Globus pallidus (tissue), 1 donor: ENCODE results near the gene VPS16.
A peak's percentile ranks its signal among the peaks of the same experiment; 100 is the strongest.

ENCODE experiments used
- DNase-seq: peaks from one replicate; pipeline ENCODE4 v3.0.0-alpha.2; 2015; ENCODE audit warnings: low spot score

The VPS16 gene

DNA sequence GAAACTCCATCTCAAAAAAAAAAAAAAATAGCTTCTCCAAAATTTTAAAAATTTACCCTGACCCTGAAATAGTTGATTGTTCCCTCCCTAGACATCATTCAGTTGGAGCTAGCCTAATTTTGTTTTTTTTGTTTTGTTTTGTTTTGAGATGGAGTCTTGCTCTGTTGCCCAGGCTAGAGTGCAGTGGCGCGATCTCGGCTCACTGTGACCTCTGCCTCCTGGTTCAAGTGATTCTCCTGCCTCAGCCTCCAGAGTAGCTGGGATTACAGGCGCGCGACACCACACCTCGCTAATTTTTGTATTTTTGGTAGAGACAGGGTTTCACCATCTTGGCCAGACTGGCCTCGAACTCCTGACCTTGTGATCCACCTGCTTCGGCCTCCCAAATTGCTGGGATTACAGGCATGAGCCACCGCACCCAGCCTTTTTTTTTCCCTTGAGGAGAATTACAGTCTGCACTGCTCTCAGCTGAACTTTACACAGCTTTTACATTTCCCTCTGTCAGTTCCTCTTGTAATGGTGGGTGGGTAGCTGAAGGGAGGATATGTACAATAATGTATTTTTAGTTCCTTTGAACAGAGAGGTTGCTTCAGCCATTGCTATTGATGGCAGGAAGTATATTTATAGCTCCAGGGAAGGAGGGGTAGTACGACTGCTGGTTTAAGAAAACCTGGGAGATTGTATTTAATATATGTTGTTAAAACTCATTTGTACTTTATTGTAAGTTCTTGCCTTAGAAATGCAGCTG, 60.5 kb downstream of the VPS16 start:
- no peak for DNase-seq

DNA sequence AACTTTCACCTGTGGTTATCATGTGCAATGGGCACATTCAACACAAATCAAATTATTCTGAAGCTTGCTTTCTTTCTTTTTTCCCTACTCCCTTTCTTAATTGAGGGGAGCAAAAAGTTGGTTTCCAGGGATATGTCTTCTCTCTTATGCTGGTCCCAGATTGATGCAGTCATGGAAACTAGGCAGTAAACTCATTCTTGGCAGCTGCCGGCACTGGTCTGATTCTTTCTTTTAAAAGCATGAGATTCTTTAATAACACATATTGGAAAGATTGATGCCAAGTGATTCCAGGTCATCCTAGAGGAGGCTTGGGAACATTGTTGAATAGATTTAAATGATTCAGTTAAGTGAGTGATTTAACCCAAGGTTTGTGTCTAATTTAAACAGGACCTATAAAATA, 61.7 kb downstream of the VPS16 start:
- peak; percentile 23 for DNase-seq

DNA sequence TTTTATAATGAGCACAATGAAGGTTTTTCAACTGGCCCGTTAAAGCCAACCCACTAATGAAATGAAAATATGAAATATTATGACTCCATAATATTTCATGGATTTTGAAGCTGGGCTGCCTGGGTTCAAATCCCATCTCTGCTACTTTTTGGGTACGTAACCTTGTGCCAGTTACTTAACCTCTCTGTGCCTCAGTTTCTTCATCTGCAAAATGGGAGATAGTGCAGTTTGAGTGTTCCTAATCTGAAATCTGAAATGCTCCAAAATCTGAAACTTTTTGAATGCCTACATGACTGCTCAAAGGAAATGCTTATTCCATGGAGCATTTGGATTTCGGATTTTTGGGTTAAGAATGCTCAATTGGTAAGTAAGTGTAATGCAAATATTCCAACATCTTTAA, 62.3 kb downstream of the VPS16 start:
- no peak for DNase-seq

DNA sequence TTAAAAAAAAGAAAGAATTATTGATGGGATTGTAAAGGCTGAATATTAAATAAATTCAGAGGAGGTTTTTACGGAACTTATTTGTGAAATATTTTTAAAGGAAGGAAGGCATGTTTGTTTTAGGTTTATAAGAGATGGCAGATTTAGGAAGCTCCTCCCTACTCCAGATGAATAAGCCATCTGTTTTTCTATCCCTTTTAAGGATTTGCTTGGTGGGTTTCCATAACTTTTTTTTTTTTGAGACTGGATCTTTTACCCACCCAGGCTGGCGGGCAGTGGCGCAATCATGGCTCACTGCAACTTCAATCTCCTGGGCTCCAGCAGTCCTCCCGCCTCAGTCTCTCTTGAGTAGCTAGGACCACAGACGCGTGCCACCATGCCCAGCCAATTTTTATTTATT, 63.1 kb downstream of the VPS16 start:
- DNase-seq: no peak

DNA sequence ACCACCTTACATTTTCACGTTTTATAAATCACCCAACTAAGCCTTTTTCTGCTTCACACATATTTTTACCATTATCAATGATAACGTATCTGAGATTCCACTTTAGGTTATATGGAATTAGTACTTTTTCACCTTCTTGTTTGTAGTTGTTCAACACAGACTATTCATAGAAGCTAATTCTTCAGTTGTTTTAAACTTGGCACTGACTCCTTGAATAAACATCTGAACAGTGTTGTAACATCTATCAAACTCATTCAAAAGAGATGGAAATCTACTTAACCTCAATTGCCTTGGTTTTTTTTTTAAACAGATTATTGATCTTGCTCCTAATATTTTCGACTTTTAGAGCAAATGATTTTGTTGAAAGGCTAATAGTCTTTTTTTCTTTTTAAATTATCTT, 67.0 kb downstream of the VPS16 start:
- DNase-seq: no peak

DNA sequence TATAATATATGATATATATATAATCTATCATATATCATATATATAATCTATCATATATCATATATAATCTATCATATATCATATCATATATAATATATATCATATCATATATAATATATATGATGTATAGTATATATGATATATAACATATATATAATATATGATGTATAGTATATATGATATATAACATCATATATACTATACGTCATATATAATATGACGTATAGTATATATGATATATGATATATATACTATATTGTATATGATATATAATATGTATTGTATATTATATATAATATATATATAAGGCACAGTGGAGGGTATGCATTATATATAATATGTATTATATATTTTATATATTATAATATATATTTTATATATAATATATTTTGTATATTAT, 69.4 kb downstream of the VPS16 start:
- DNase-seq: no peak

DNA sequence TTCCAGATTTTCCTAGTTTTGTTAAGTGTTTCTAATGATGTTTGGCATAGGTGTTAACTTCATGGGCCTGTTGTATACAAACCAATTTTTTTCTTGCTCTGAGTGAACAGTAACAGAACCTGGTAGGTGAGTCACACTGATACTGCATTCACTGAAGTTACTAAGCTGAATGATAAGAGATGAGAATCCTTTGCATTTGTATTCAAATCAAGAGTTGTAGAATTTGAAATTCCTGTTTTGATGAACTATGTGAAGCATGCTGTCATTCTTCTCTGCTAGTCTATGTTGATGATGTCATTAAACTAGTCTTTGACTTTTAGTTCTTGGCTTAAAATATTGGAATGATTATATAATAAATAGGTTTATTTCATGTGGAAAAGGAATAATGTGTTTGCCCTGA, 70.7 kb downstream of the VPS16 start:
- no peak for DNase-seq

DNA sequence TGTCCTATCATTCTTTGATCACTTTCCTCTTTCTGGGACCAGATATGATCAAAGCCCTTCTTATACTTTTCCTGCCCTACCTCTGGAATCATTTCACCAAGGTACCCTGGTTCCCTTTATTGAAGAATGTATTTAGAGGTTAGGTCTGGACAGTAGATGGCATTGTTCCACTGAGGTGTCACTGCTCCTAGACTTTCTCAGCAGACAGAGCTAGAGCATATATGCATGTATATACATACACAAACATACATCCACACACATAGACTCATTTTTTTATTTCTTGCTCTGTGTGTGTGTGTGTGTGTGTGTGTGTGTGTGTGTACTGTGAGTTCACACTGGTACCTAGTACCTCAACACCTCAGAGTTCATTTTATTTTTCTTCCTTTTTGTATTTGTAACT, 73.6 kb downstream of the VPS16 start:
- DNase-seq: peak; percentile 36
